HG03571 (cell line): ENCODE data around the gene LRRC26.

Source experiments
- ATAC-seq: cut with Tn5 transposase; IDR thresholded peaks from one replicate; pipeline ENCODE4 v1.9.1; 2021; ENCODE audit not compliant: unreplicated experiment

The LRRC26 gene

DNA sequence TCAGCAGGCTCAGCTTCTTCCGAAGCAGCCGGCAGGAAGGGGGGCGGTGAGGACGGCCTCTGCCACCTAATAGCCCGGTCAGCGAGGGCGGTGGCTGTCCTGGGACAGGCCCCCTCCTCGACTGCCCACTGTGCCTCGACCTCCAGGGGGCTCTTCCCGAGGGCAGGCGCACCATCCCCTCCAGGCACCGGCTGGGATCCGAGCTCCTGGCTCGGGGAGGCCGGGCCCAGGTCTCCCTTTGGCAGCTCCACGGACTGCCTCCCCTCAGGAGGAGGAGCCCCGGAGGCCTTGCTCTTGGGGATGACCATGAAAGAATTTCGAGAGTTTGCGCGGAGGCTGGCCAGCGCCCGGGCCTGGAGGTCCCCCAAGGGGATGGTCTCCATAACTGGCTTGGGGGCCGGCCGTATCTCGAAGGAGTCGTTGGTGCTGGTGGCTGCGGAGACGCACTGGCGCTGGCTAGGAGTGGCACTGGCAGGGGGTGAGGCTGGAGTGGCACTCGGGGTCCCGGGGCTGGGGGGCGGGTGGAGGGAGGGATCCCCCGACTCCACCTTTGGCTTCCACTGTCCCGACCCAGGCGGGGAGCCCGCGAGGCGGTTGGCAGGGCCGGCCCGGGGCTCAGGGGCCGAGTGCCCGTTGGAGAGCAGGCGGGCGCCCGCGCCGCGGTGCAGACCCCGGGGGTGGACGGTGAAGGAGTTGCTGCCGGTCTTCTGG is 29.7 kb upstream of the LRRC26 start:
- ATAC-seq = no peak

DNA sequence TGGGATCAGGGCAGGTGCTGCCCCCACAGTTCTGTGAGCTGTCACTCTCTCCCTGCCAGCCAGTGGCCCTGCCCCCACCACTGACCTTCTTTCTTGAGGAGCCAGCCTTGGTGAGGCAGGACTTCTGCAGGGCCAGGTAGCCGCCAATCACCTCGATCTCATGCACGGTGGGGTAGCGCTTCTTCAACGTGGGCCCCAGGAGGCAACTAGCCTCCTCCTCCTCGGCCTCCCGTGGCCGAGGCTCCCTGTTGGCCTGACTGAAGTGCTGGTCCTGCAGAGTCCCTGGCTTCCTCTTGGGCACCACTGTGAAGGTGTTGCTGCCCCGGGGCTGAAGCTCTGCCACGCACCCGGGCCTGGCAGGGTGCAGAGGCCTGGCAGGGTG is 29.0 kb upstream of the LRRC26 start:
- ATAC-seq = no peak

DNA sequence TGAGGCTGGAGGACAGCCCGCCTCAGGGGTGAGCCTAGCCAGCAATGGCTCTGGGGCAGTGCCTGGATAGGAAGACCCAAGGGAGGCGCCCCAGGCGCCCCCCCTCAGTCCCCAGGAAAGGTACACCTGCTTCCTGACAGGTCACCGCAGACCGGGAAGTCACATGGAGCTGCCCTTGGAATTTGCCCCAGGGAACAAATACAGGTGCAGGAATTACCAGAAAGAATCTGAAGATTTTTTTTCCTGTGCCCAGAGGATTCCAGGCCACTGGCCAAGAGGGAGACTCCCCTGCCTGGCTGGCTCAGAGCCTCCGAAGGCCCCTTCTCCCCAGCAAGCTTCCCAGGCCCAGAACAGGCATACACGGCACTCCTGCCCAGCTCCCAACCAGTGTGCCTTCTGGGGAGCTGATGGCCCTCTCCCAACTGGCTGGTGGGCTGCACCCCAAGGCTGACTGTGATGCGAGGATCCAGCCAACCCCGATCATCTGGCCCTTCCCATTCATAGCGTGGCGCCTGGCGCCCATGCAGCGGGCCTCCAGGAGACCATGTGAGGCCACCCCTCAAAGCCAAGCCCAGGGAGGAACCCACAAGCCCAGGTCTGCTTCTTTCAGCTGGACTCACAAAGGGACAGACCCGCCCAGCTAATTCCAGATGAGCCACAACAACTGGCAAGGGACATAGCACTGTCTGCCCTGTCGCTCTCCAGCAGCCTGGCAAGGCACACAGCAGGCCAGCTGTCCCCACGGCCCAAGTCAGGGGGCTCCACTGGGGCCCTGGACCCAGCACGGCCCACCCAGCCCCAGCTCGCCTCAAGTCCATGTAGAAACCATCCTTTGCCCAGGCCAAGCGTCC is 28.4 kb upstream of the LRRC26 start:
- no peak for ATAC-seq

DNA sequence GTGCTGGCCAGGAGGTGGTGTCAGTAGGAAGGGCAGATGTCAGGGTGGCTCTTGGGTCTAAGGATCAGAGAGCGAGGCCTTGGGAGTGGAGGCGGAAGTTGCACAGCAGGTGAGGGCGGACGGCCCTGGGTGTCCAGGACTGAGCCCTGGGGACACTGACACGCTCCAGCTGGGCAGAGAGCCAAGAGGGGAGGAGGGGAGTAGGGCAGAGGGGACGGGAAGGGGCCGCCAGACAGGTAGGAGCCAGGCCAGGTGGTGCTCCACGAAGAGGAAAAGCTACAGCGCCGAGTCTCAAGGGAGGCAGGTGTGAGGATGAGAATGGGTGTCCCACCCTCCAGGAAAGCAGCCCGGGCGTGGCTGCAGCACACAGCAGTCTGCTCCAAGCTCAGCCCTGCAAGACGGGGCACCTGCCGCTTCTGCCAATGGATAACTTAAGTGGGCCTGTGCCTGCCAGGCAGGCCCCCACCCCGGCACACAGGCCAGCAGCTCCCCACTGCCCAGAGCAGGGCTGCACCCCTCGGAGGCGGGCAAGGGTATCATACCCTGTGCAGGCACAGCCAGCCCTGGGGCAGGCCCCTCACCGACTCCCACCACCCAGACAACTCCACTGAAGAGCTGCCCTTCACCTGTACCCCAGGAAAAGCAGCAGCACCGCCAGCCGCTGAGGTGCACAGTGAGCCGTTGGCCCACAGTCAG is 25.8 kb upstream of the LRRC26 start:
- no peak for ATAC-seq

DNA sequence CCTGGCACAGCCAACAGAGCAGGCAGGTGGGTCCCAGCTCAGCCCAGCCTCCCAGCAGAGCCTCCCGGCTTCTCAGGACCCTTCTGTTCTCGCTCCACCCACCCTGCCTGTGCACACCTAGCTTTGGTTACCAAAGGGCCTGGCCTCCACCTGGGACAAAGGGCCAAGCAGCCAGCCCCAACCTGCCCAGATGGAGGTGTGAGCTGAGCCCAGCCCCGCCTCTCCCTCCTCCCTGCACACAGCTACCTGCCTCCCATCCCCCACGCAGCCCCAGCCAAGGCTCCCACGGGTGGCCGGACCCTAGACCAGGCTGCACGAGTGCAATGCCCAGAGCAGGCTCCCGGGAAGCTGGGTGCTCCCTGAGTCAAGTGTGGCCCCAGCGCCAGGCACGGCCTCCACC is 25.1 kb upstream of the LRRC26 start:
- no peak for ATAC-seq

DNA sequence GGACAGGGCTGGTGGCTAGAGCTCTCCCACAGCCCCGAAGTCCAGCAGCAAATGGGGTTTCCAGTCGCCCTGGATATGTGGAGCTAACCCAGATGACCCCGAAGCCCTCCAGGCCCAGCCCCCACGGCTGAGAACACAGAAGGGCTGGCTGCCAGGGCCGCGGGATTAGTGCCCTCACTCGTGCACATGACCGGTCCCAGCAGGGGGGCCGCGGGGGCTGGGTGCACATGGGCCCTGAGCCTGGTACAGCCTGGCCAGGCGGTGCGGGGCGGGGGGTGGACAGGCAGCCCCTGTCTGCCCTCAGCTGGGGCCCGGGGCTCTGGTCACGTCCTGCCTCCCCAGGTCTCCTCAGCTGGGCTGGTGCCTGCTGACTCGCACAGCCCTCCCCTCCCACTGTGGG is 24.5 kb upstream of the LRRC26 start:
- no peak for ATAC-seq

DNA sequence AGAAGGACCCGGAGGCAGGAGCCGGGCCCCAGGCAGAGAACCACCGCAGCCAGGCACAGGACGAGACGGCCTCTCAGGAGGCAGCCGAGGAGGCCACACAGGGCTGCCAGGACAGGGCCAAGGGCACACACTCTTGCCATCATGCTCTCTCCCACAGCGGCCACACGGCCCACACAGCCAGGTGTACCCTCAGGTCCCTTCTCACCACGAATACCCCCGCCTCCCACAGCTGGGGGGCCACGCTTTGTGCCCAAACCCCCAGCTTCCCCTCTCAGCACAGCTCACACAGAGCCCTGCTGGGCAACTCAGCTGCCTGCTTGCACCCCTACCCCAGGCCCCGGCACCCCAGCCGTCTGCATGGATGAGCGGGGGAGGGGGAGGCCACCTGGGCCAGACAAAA is 23.9 kb upstream of the LRRC26 start:
- ATAC-seq = no peak

DNA sequence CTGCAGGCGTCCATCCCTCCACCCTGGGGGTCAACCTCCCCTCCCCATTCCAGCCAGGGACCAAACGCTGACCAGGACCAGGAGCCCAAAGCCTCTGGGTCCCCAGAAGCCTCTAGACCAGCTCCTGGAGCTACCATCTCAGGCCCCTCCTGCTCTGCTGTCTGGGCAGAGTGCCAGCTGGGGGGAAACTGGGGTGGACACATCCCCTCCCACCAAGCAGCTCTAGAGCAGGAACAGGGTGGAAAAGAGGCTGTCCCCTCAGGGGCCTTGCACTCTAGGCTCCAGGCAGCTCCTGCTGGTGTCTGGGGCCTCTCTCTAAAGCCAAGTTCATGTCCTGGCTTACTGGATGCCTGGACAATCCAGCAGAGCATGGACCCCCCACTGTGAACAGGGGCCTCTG is 23.0 kb upstream of the LRRC26 start:
- no peak for ATAC-seq

DNA sequence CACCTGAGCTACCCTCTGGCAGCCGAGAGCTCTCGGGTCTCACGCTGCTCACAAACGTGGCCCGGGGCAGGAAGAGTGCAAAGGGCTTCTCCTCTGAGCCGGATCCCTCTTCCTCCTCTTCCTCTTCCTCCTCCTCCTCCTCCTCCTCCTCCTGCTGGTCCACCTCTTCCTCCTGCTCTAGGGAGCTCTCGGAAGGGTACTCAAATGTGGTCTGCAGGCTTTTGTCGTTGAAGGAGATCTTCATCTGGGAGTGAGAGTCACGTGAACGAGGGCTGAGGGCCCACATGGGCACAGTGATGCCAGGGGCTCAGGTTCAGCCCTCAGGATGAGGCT is 22.6 kb upstream of the LRRC26 start:
- ATAC-seq = no peak

DNA sequence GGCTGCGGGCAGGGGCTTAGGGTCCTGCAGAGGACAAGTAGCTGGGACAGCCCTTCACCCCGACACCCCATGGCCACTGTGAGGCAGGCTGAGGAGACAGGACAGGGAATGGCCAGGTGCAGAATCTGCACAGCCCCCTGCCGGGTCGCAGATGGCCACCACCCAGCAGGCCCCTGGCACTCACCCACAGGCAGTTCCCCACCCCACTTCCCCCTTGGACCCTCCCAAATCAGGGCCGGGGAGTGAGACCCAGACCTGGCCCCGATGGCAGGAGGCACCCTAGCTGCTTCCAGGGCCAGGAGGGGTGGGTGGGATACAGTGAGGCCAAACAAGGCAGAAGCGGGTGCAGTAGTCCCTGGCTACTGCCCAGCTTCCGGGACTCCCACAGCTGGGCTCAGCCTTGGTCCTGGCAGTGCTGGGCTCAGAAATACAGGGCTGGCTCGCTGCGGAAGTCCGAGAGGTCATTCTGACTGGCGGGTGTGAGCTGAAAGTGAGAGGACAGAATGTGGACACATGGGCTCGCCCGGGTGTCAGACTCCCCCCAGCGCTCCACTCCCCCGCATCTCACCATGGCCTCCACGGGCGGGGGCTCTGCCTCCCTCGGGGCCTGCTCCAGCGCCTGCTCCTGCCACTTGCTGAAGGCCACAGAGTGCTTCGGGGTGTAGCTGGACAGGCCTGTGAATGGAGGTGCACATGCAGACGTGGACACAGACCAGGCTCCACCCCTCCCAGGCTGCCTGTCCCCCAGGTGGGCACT is 22.0 kb upstream of the LRRC26 start:
- no peak for ATAC-seq

DNA sequence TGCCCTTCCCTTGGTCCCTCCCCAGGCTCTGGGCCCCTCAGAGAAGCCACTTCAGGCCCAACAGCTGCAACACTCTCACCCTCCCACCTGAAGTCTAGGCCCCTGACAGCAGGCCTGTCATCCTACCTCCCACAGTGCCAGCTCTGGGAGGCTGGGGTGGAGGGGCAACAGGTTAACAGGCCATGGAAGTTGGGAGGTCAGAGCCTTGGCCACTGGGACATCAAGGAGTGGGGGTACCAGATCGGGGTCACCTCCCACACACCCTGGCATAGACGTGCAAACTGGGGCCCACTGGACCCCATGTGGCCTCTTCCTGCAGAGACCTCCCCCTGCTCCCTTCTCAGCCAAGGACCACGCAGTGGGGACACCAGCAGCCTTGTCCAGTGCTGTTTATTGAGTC is 21.4 kb upstream of the LRRC26 start:
- ATAC-seq = no peak

DNA sequence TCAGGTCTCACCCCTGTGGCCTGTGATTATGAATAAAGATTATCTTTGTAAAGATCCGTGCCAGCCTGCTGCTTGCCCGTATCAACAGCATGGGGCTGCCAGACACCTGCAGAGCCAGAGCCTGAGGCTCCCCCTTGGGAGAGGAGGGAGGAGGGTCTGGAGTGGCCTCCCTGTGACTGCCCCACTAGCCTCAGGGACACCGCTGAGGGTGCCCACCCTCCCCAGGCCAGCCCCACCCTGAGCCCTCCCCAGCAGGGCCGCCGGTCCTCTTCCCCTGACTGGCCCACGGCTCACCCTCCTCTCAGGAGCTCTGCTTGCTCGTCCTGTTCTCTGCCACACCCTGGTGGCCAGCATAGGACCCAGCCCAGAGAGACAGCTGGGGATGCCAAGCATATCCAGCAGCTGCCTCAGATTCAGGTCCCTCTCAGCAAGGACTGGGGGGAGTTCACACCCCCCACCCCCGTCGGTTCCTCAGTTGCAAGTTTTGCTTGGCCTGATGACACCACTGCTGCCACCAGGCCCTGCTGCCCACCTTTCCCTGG is 20.5 kb upstream of the LRRC26 start:
- ATAC-seq = no peak

DNA sequence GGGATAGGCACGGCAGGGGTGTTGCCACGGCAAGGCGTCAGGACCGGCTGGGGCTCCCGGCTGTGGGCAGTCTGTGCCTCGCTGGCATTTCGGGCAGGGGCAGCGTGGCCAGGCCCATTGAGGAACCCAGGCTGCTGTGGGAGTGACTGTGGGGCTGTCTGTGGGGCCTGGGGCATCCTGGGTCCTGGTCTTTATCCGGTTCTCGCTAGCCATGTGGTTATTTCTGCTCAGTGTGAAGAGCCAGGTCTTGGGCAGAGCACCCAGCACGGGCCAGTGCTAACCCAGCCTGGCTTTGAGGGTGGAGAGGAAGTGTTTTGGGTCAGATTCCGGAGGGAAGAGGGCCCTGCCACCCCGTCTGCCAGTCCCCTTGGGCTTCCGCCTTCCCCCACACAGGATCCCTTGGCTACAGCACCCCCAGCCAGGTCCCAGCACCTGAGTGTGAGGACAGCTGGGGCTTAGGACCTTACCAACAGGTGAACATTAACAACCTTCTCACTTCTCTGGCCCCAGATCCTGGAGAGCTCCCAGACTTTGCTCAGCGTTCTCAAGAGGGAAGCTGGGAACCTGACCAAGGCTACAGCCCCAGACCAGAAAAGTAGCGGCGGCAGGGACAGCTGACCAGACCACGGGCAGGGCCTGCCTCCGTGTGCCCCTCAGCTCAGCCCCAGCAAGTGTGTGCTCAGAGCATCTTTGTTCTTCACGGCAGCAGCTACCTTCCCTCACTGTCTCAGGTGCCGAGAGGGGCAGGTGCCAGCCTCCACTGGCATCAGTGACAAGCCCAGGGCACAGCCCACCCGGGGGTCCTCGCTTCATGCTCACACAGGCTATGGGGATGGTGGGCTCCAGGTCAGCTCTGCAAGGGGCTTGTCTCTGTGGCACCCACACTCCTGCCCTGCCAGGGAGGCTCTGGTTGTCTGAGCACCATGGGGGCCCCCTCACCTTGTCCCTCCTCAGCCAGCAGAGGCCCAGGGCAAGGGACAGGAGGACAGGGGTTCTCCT is 19.7 kb upstream of the LRRC26 start:
- no peak for ATAC-seq

DNA sequence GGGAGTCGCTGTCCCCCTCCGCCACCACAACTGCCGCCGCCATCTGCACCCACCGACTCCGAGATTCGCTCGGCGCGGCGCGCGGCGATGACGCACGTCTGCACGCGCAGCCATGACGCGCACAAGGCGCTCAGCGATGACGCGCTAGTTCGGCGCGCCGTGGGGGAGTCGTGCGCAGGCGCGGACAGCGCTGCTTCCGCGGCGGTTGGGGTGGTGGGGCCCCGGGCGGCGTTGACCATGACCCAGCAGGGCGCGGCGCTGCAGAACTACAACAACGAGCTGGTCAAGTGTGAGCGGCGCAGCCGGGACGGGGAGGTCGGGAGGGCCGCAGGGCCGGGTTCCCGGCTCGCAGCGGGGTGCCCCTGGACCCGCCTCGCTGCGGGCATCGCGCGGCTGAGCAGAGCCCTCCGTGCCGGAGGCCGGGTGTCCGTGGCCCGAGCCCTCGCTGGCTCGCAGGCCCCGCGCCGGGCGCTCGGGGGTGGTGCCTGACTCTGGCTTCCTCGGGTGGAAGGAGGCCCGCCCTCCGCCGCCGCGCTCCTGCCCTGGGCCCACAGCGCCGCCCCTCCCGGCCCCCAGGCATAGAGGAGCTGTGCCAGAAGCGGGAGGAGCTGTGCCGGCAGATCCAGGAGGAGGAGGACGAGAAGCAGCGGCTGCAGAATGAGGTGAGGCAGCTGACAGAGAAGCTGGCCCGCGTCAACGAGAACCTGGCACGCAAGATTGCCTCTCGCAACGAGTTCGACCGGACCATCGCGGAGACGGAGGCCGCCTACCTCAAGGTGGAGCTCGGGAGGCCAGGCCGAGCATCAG is 18.8 kb upstream of the LRRC26 start, which contains the start of the genes ANAPC2 and SSNA1:
Gene ANAPC2, minus strand, starts transcription at position 71 of the 807 bp plus-strand sequence. Its CDS starts 28 bp downstream, at position 43.
Gene SSNA1, plus strand, starts transcription at position 187 of the 807 bp plus-strand sequence. Its CDS starts 51 bp downstream, at position 238.
- peak; percentile 73 for ATAC-seq

DNA sequence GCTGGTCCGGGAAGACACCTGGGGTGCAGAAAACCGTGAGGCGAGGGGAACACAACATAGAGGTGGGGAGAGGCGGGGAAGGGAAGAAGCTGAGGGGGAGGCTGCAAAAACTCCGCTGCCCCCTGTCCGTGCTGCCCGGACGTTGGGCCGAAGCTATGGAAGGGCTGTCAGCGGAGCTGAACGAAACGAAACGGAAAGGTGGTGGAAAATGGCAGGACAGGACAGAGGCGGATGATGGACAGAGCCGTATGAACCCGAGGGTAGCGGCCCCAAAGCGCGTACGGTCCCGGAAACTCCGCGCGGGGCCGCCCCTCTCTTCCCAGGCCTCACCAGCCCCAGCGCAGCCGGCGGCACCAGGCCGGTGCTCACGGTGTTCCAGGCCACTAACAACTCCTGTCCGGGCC is 18.2 kb upstream of the LRRC26 start:
- ATAC-seq = no peak

DNA sequence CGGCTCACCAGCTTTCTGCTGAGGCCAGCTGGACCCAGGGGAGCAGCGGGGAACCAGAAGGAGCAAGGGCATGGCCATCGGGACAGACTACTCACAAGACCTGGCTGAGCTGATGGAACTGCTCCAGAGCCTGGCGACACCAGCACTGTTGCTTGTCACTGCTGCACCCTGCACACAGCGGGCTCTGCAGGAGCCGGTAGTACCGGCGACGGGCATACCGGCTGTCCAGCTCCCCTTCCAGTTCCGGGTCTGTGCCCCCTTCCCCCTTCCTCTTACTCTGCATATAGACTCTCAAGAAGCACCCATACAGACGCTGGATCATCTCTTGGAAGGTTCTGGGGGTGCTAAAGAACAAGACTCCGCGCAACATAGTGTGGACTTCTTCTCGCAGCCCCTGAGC is 17.5 kb upstream of the LRRC26 start:
- no peak for ATAC-seq

DNA sequence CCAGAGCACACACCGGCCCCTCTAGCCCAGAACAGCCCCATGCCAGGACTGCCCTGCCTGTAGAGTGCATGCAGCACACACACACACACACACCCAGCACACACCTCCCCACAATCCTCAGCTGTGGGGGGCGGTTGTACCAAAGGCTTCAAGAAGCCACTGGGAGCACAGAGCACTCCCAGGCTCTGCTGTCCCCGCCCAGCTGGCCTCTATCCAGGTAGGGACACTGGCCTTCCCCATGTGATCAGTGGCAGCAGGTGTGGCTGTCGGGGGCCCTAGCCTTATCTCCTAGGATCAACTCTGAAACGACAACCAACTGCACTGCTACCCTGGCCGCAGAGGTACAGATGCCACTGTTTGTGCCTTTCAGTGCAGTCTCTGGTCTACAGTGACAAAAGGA is 16.5 kb upstream of the LRRC26 start:
- ATAC-seq = no peak

DNA sequence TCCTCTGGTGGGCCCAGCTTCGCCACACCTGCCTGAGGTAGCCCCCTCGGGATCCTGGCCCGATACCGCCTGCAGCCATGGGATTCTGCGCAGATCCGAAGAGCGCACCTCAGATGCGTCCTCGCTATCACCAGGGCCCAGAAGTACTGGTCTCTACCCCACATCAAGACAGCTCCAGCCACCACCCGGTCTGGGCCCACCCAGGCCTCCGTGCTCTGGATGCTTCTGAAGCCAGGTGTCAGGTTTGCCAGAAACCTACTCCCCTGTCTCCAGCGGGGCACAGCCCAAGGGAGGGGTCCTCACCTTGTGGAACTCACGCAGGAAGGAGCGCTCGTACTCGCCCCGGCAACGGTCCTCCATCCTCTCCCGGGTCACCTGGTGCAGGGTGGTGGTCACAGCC is 16.1 kb upstream of the LRRC26 start:
- no peak for ATAC-seq
